GM12878 (cell line): Measurements from ENCODE around the gene FBXL2. TPM values are rescaled to one million over a fixed set of nuclear protein-coding genes. Genes with fewer than 3 reads are reported as not detected.

Experiments
- ATAC-seq: fragments of 200-7000 bp; cut with Tn5 transposase; 3 replicates; pipeline ENCODE4 v1.9.1; 2020; ENCODE audit warnings: mild to moderate bottlenecking, moderate library complexity
- BruUV-seq: library from RNA; stranded (reverse); fragments of 400-500 nt; replicated peaks from 2 replicates; lab custom pipeline; 2021; lab: Mats Ljungman, UMichigan
- CTCF ChIA-PET: fragments of 300-600 bp; sonication (Branson Sonifier 250); formaldehyde crosslinking; extraction: SDS; loops from one replicate; lab custom pipeline; 2021; ENCODE audit warnings: inconsistent platforms; lab: Yijun Ruan, JAX
- POLR2A ChIA-PET: fragments of 350-600 bp; formaldehyde crosslinking; extraction: SDS; loops from one replicate; lab custom pipeline; 2021; ENCODE audit warnings: inconsistent platforms; lab: Charles Lee
- RAD21 ChIA-PET: fragments of 300-600 bp; sonication (Branson Sonifier 250); formaldehyde crosslinking; loops from one replicate; lab custom pipeline; 2023; ENCODE audit warnings: antibody characterized with exemption; ENCODE audit not compliant: unreplicated experiment; lab: Charles Lee
- SMC1A ChIA-PET: fragments of 300-600 bp; sonication (Branson Sonifier 250); formaldehyde crosslinking; loops from one replicate; lab custom pipeline; 2023; ENCODE audit not compliant: unreplicated experiment, uncharacterized antibody; lab: Charles Lee
- DNase-seq: peaks from one replicate; pipeline ENCODE4 v3.0.0-alpha.2; 2011; ENCODE audit warnings: low read depth, low spot score
- FAIRE-seq: peaks from 3 replicates; lab custom pipeline; 2011; peaks lifted over from hg19 to GRCh38; lab: Jason Lieb, UNC
- H2AFZ ChIP-seq: 2 replicates; pipeline ENCODE4 v1.6.0; 2011; ENCODE audit warnings: low read depth, low read length, control low read depth; ENCODE audit not compliant: control insufficient read depth
- H3K27ac ChIP-seq: 2 replicates; pipeline ENCODE4 v1.5.1; 2011; ENCODE audit warnings: control low read depth; ENCODE audit not compliant: control insufficient read depth, insufficient read depth
- H3K27me3 ChIP-seq, 2 experiments: replicated peaks in 1 of 2; 2 replicates each; pipeline versions ENCODE4 v1.6.0 to v1.6.1; 2011; ENCODE audit warnings: low read length in 1 of 2; ENCODE audit not compliant: control insufficient read depth in 2 of 2, insufficient read depth in 2 of 2
- H3K36me3 ChIP-seq, 2 experiments: 2 replicates each; pipeline ENCODE4 v1.5.1; 2011; ENCODE audit warnings: low read length in 1 of 2; ENCODE audit not compliant: control insufficient read depth in 2 of 2, insufficient read depth in 2 of 2
- H3K4me1 ChIP-seq: 2 replicates; pipeline ENCODE4 v1.6.1; 2011; ENCODE audit warnings: mild to moderate bottlenecking, low read length, moderate library complexity, mixed read lengths; ENCODE audit not compliant: control insufficient read depth, insufficient read depth
- H3K4me2 ChIP-seq: 2 replicates; pipeline ENCODE4 v1.6.0; 2011; ENCODE audit warnings: control low read depth; ENCODE audit not compliant: control insufficient read depth, insufficient read depth
- H3K4me3 ChIP-seq: fragments of 200-600 bp; sonication (generic); 2 replicates; pipeline ENCODE4 v1.5.1; 2016
- H3K79me2 ChIP-seq: 2 replicates; pipeline ENCODE4 v1.6.0; 2011; ENCODE audit warnings: low read length; ENCODE audit not compliant: control insufficient read depth, insufficient read depth
- H3K9ac ChIP-seq: 2 replicates; pipeline ENCODE4 v1.8.0; 2011; ENCODE audit warnings: low read length, control low read depth, mixed read lengths; ENCODE audit not compliant: control insufficient read depth, insufficient read depth
- H3K9me3 ChIP-seq: replicated peaks from 3 replicates; pipeline ENCODE4 v1.5.1; 2011; ENCODE audit warnings: mild to moderate bottlenecking, low read length; ENCODE audit not compliant: control insufficient read depth, insufficient read depth
- H4K20me1 ChIP-seq: 2 replicates; pipeline ENCODE4 v1.6.0; 2011; ENCODE audit not compliant: control insufficient read depth, insufficient read depth
- CBX5 ChIP-seq: sonication (generic); IDR thresholded peaks from 2 replicates; pipeline ENCODE4 v1.6.1; 2016; ENCODE audit warnings: low read depth, moderate library complexity, mild to moderate bottlenecking, inconsistent platforms
- JUNB ChIP-seq: IDR thresholded peaks from 2 replicates; pipeline ENCODE4 v1.6.1; 2016; ENCODE audit warnings: antibody characterized with exemption, mild to moderate bottlenecking
- POLR2A ChIP-seq: IDR thresholded peaks from 2 replicates; pipeline ENCODE4 v1.6.1; 2011; ENCODE audit warnings: low read depth, mild to moderate bottlenecking, low read length
- RBBP5 ChIP-seq: fragments of 200-600 bp; sonication (generic); conservative IDR thresholded peaks from 2 replicates; pipeline ENCODE4 v1.6.1; 2016
- SMC3 ChIP-seq: IDR thresholded peaks from 2 replicates; pipeline ENCODE4 v1.6.1; 2011; ENCODE audit warnings: low read length, improper control_type of control experiment, borderline replicate concordance
- SP1 ChIP-seq: IDR thresholded peaks from one replicate; pipeline ENCODE4 v1.6.1; 2011; ENCODE audit warnings: low read depth, low read length
- WGBS: methylation state at CpG from one replicate; pipeline ENCODE4 v1.1.6; 2016; ENCODE audit warnings: low lambda C conversion rate; ENCODE audit not compliant: insufficient replicate concordance, insufficient coverage; ENCODE audit errors: missing lambda C conversion rate; 5-methylcytosine and 5-hydroxymethylcytosine counted together
- in situ Hi-C: fragments of 300-500 bp; cut with MboI; formaldehyde crosslinking; loops from 9 replicates; pipeline ENCODE4 v1.14.3; 2018; ENCODE audit warnings: mixed read lengths
- intact Hi-C: fragments of 100-400 bp; cut with micrococcal nuclease; formaldehyde crosslinking; loops from one replicate; pipeline ENCODE4 v1.14.2; 2022; ENCODE audit not compliant: unreplicated experiment
- polyA plus RNA-seq, 11 experiments: library from polyadenylated mRNA; depleted of rRNA in 4 of 11; unstranded in 6 of 11; stranded (reverse) in 5 of 11; fragments of >200 nt; fragmentation: Nextera tagmentation in 4 of 11; fragmentation: Illumina TruSeq in 1 of 11; extraction: Ambion mirVana in 4 of 11; extraction: Trizol in 1 of 11; gene quantifications; 1 replicate in 1 of 11; 2 replicates in 10 of 11; pipeline versions ENCODE4 v1.2.1 to v1.2.3, GENCODE V29; 2011 to 2016; ENCODE audit warnings: inconsistent platforms in 2 of 11, missing spikeins in 2 of 11, low read depth in 1 of 11
- total RNA-seq, 4 experiments: library from RNA; depleted of rRNA in 3 of 4; stranded (reverse); fragments of >200 nt in 3 of 4; fragmentation: Illumina TruSeq in 1 of 4; extraction: Trizol in 1 of 4; gene quantifications; 2 replicates each; pipeline versions ENCODE4 v1.2.1 to v1.2.3, GENCODE V29; 2013 to 2021
- TF ChIP-seq, protein P1 (sequence below): fragments of 450-650 bp; IDR thresholded peaks from 2 replicates; pipeline ENCODE4 v1.6.1; 2016; ENCODE audit warnings: mild to moderate bottlenecking
- TF ChIP-seq, protein P2 (sequence below): fragments of 450-650 bp; IDR thresholded peaks from 2 replicates; pipeline ENCODE4 v1.6.1; 2017; ENCODE audit warnings: low read depth, mild to moderate bottlenecking, moderate library complexity

FBXL2 gene
- total and polyA plus RNA-seq, 10 of the 15 experiments (the other 5 are each of a cell fraction or from before 2014, with no cell fraction given): 0.04 to 0.72 (median 0.15) TPM; not detected in 1

DNA sequence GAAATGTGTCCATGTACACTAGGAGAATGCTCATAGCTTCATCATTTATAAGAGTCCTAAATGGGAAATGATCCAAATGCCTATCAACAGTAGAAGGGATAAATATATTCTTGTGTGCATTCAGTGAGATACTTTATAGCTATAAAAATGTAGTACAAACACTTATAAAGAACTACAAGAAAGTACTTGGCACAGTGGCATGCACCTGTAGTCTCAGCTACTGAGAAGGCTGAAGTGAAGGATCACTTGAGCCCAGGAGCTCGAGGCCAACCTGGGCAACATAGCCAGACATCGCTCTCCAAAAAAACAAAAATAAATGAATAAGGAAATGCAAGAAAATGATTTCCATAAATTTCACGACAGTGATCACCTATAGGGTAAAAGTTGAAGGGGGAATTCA is 3.6 kb upstream of the FBXL2 start:
- WGBS: 57% methylated on average over 3 of the region's 3 CpGs
- in situ Hi-C loops (no loop called here), intact Hi-C loops (no loop called here)
- ATAC-seq (no peak), FAIRE-seq (no peak), DNase-seq (no peak)
- Histone ChIP-seq H3K9me3 (no peaks in the 10 kb centered on the region), H3K4me2 (no peak overlapping the region), H3K9ac (no peak overlapping the region), H3K79me2 (no peaks in the 10 kb centered on the region), H2AFZ (no peak overlapping the region), H3K27ac (no peak overlapping the region), H3K4me1 (no peaks in the 10 kb centered on the region), H3K36me3 (no peaks in the 10 kb centered on the region), H3K27me3 (peaks cover 0 to 4% of the 10 kb centered on the region in 2 experiments; a peak in 3 of 4 replicates), H3K4me3 (no peak overlapping the region), H4K20me1 (no peaks in the 10 kb centered on the region)
- no TSS peak for BruUV-seq
- TF ChIP-seq, protein P1, sequence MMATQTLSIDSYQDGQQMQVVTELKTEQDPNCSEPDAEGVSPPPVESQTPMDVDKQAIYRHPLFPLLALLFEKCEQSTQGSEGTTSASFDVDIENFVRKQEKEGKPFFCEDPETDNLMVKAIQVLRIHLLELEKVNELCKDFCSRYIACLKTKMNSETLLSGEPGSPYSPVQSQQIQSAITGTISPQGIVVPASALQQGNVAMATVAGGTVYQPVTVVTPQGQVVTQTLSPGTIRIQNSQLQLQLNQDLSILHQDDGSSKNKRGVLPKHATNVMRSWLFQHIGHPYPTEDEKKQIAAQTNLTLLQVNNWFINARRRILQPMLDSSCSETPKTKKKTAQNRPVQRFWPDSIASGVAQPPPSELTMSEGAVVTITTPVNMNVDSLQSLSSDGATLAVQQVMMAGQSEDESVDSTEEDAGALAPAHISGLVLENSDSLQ: no peak
- no peak for TF ChIP-seq SMC3
- no peak for TF ChIP-seq POLR2A
- no peak for TF ChIP-seq JUNB
- no peak for TF ChIP-seq CBX5
- TF ChIP-seq, protein P2, sequence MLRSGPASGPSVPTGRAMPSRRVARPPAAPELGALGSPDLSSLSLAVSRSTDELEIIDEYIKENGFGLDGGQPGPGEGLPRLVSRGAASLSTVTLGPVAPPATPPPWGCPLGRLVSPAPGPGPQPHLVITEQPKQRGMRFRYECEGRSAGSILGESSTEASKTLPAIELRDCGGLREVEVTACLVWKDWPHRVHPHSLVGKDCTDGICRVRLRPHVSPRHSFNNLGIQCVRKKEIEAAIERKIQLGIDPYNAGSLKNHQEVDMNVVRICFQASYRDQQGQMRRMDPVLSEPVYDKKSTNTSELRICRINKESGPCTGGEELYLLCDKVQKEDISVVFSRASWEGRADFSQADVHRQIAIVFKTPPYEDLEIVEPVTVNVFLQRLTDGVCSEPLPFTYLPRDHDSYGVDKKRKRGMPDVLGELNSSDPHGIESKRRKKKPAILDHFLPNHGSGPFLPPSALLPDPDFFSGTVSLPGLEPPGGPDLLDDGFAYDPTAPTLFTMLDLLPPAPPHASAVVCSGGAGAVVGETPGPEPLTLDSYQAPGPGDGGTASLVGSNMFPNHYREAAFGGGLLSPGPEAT: no peak
- TF ChIP-seq RBBP5: no peak
- no peak for TF ChIP-seq SP1
- ChIA-PET SMC1A (interaction anchor here (1.2 kb wide), 1 partner anchor 112 kb away, joined by 3 read pairs; no protein-coding TSS in a partner anchor), CTCF (no interaction called here), RAD21 (no interaction called here), POLR2A (no interaction called here)
